Transverse colon (tissue), 4 donors: ENCODE data around the gene DISC1. TPM values are rescaled to one million over a fixed set of nuclear protein-coding genes. Genes with fewer than 3 reads are reported as not detected.
A peak's percentile ranks its signal among the peaks of the same experiment; 100 is the strongest.

Experiments used
- DNase-seq: peaks from one replicate; pipeline ENCODE4 v3.0.0-alpha.2; 2019
- H3K27ac ChIP-seq, 4 donors: fragments of 200-600 bp; sonication (generic); 2 replicates each; pipeline ENCODE4 v1.5.1; 2016 to 2018; ENCODE audit warnings: inconsistent platforms in 4 of 4
- H3K27me3 ChIP-seq: fragments of 200-600 bp; sonication (generic); 2 replicates; pipeline ENCODE4 v1.5.1; 2017; ENCODE audit warnings: inconsistent platforms
- H3K36me3 ChIP-seq, 4 donors: fragments of 200-600 bp; sonication (generic); 2 replicates each; pipeline ENCODE4 v1.5.1; 2017 to 2019; ENCODE audit warnings: inconsistent platforms in 4 of 4
- H3K4me1 ChIP-seq, 4 donors: fragments of 200-600 bp; sonication (generic); 2 replicates each; pipeline ENCODE4 v1.5.1; 2017 to 2020; ENCODE audit warnings: inconsistent platforms in 4 of 4
- H3K4me3 ChIP-seq, 4 donors: fragments of 200-600 bp; sonication (generic); 1 replicate in 1 of 4; 2 replicates in 3 of 4; pipeline versions ENCODE4 v1.5.1 to v1.6.1; 2017 to 2019; ENCODE audit warnings: inconsistent platforms in 4 of 4
- H3K9me3 ChIP-seq, 2 donors: fragments of 200-600 bp; sonication (generic); 2 replicates each; pipeline ENCODE4 v1.5.1; 2017 to 2019; ENCODE audit warnings: inconsistent platforms in 2 of 2
- EP300 ChIP-seq: sonication (generic); formaldehyde crosslinking; IDR thresholded peaks from one replicate; pipeline ENCODE4 v1.6.1; 2017; ENCODE audit warnings: antibody characterized with exemption, low read depth
- POLR2A ChIP-seq: fragments of 450-650 bp; IDR thresholded peaks from one replicate; pipeline ENCODE4 v1.6.1; 2016; ENCODE audit warnings: antibody characterized with exemption, mild to moderate bottlenecking, moderate library complexity
- POLR2AphosphoS5 ChIP-seq, 3 donors: sonication (generic); formaldehyde crosslinking; IDR thresholded peaks; one replicate each; pipeline ENCODE4 v1.6.1; 2016; ENCODE audit warnings: antibody characterized with exemption in 3 of 3
- WGBS, 2 donors: methylation state at CpG; one replicate each; pipeline ENCODE4 v1.1.5; 2018; ENCODE audit warnings: low coverage in 1 of 2; 5-methylcytosine and 5-hydroxymethylcytosine counted together
- in situ Hi-C, 4 donors: fragments of 200-750 bp; cut with MboI; loops; one replicate each; pipeline versions ENCODE4 v1.15.0 to v1.15.1; 2017; ENCODE audit warnings: low sequenced_read_pairs in 3 of 4, low pct_ligation_motif_present in 1 of 4, low pct_unique_long_range_greater_than_20kb in 1 of 4
- intact Hi-C: fragments of 100-400 bp; cut with DNase I; formaldehyde crosslinking; loops from one replicate; pipeline ENCODE4 v1.15.1; 2023; ENCODE audit warnings: low total_unique reads
- total RNA-seq, 4 donors: library from RNA; depleted of rRNA; stranded (reverse); fragments of >200 nt; gene quantifications; one replicate each; pipeline ENCODE4 v1.1.0, GENCODE V29; 2016
- TF ChIP-seq, protein P1 (sequence below), 5 experiments: fragments of 200-600 bp in 3 of 5; fragments of 450-650 bp in 2 of 5; sonication (generic) in 3 of 5; IDR thresholded peaks; 1 replicate in 2 of 5; 2 replicates in 3 of 5; pipeline ENCODE4 v1.5.1; 2016 to 2017; ENCODE audit warnings: antibody characterized with exemption in 5 of 5, inconsistent platforms in 3 of 5, mild to moderate bottlenecking in 2 of 5, moderate library complexity in 1 of 5

DISC1 gene
- total RNA-seq, 4 donors from 2014 or later, result 7.8 to 20.3 (median 11.5) TPM

DNA sequence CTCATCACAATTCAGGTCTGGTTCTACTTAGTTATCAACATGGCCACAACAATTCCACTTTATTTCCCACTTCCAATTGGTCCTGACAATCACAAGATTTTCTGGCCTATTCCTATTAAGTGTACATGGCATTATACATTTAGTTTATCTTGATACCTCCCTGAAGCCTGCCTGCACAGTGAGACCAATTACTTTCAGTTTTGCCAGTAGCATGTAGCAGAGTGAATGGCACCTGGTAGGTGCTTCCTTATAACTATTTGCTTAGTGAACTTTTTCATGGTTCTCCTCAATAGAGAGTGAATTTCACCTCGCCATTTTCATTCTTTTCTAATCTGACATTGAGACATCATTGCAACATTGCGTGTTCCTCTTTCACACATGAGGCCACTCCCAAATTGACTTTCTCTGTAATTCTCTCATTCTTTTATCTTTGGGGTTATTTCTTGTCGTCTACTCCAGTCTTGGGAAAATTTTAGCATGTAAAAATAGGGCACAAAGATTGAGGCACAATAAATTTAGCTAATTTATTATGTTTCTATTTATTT, 124.3 kb downstream of the DISC1 start:
- Histone ChIP-seq H3K36me3 (no peaks in the 10 kb centered on the region), H3K4me1 (peaks cover 0 to 5% (median 0%) of the 10 kb centered on the region in 4 donors), H3K27ac (no peak overlapping the region), H3K27me3 (no peaks in the 10 kb centered on the region), H3K9me3 (peaks cover 7 to 12% of the 10 kb centered on the region in 2 donors), H3K4me3 (no peak overlapping the region)
- intact Hi-C loops, result no loop called here
- in situ Hi-C loops, result no loop called here
- WGBS, 2 donors, result 77 to 90% methylated on average over 3 of the region's 3 CpGs
- DNase-seq, result no peak
- TF ChIP-seq EP300 (no peak), POLR2A (no peak), POLR2AphosphoS5 (IDR thresholded peaks at IDR 0.05) (no peak)
- TF ChIP-seq, protein P1, sequence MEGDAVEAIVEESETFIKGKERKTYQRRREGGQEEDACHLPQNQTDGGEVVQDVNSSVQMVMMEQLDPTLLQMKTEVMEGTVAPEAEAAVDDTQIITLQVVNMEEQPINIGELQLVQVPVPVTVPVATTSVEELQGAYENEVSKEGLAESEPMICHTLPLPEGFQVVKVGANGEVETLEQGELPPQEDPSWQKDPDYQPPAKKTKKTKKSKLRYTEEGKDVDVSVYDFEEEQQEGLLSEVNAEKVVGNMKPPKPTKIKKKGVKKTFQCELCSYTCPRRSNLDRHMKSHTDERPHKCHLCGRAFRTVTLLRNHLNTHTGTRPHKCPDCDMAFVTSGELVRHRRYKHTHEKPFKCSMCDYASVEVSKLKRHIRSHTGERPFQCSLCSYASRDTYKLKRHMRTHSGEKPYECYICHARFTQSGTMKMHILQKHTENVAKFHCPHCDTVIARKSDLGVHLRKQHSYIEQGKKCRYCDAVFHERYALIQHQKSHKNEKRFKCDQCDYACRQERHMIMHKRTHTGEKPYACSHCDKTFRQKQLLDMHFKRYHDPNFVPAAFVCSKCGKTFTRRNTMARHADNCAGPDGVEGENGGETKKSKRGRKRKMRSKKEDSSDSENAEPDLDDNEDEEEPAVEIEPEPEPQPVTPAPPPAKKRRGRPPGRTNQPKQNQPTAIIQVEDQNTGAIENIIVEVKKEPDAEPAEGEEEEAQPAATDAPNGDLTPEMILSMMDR (IDR thresholded peaks at IDR 0.05), result no peak

DNA sequence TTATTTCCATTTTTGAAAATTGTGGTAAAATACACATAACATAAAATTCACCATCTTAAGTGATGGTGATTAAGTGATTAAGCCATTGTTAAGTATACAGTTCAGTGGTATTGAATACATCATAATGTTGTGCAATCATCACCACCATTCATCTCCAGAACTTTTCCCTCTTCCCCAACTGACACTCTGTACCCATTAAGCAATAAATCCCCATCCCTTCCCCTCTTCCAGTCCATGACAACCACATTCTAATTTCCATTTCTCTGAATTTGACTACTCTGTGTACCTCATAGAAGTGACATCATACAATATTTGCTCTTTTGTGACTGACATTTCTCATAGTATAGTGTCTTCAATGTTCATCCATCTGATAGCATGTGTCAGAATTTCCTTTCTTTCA, 124.8 kb downstream of the DISC1 start:
- peaks cover 0 to 5% (median 0%) of the 10 kb centered on the region in 4 donors for H3K4me1 ChIP-seq
- TF ChIP-seq, protein P1 (IDR thresholded peaks at IDR 0.05), result no peak
- TF ChIP-seq POLR2A (no peak), EP300 (no peak), POLR2AphosphoS5 (IDR thresholded peaks at IDR 0.05) (no peak)
- DNase-seq, result no peak
- in situ Hi-C loops (no loop called here), intact Hi-C loops (no loop called here)
- no peaks in the 10 kb centered on the region for H3K27me3 ChIP-seq
- H3K4me3 ChIP-seq, result no peak overlapping the region
- no peaks in the 10 kb centered on the region for H3K36me3 ChIP-seq
- H3K27ac ChIP-seq, result no peak overlapping the region
- H3K9me3 ChIP-seq, result peaks cover 7 to 12% of the 10 kb centered on the region in 2 donors

DNA sequence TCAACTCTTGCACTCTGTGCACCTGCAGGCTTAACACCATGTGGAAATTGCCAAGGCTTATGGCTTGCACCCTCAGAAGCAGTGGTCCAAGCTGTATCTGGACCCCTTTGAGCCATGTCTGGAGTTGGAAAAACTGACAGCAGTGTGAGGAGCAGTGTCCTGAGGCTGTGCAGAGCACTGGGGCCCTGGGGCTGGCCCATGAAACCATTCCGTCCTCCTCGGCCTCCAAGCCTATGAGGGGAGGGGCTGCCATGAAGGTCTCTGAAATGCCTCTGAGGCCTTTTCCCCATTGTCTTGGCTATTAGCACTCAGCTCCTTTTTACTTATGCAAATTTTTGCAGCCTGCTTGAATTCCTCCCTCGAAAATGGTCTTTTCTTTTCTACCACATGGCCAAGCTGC, 126.7 kb downstream of the DISC1 start:
- Histone ChIP-seq H3K4me1 (peaks cover 0 to 5% (median 2%) of the 10 kb centered on the region in 4 donors), H3K9me3 (peaks cover 7 to 12% of the 10 kb centered on the region in 2 donors), H3K27me3 (no peaks in the 10 kb centered on the region), H3K36me3 (no peaks in the 10 kb centered on the region), H3K4me3 (no peak overlapping the region), H3K27ac (no peak overlapping the region)
- TF ChIP-seq POLR2AphosphoS5 (IDR thresholded peaks at IDR 0.05), result no peak
- no peak for TF ChIP-seq POLR2A
- TF ChIP-seq, protein P1 (IDR thresholded peaks at IDR 0.05), result no peak
- TF ChIP-seq EP300, result no peak
- in situ Hi-C loops (no loop called here), intact Hi-C loops (no loop called here)
- DNase-seq, result no peak
- WGBS, 2 donors, result 80% methylated on average over 3 of the region's 3 CpGs; no CpG with 5 or more reads in 1 of the 2 donors

DNA sequence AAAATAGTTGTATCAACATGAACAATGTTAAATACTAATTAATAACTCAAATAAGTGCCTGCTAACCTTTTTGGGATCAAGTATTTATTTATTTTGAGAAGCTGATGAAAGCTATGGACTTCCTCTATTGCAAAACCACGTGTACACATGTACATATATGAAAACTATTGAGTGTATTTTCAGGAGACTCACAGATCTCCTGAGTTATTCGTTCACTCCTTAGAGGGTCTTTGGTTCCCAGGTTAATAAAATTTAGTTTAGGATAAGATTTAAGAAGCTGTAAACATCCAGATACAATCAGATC, 130.5 kb downstream of the DISC1 start:
- whole genome bisulfite sequencing, 2 donors, result 19 to 29% methylated on average over 2 of the region's 2 CpGs
- Histone ChIP-seq H3K4me1 (peaks cover 0 to 4% (median 0%) of the 10 kb centered on the region in 4 donors), H3K9me3 (peaks cover 7 to 12% of the 10 kb centered on the region in 2 donors), H3K27me3 (no peaks in the 10 kb centered on the region), H3K36me3 (no peaks in the 10 kb centered on the region), H3K4me3 (no peak overlapping the region), H3K27ac (no peak overlapping the region)
- intact Hi-C loops (no loop called here), in situ Hi-C loops (no loop called here)
- DNase-seq, result no peak
- TF ChIP-seq POLR2AphosphoS5 (IDR thresholded peaks at IDR 0.05), result no peak
- TF ChIP-seq EP300, result no peak
- TF ChIP-seq, protein P1 (IDR thresholded peaks at IDR 0.05), result peak in 2 of 5 experiments; percentile 3 to 17
